GM20000 (cell line): ENCODE data around the gene AMH.

ENCODE experiments used
- DNase-seq: peaks from one replicate; pipeline ENCODE4 v3.0.0; 2012; ENCODE audit warnings: low spot score
- TF ChIP-seq, protein P1 (sequence below): IDR thresholded peaks from 2 replicates; pipeline ENCODE4 v1.5.1; 2012; ENCODE audit warnings: mild to moderate bottlenecking, control low read depth; ENCODE audit errors: extremely low read depth, missing control alignments

AMH gene

DNA sequence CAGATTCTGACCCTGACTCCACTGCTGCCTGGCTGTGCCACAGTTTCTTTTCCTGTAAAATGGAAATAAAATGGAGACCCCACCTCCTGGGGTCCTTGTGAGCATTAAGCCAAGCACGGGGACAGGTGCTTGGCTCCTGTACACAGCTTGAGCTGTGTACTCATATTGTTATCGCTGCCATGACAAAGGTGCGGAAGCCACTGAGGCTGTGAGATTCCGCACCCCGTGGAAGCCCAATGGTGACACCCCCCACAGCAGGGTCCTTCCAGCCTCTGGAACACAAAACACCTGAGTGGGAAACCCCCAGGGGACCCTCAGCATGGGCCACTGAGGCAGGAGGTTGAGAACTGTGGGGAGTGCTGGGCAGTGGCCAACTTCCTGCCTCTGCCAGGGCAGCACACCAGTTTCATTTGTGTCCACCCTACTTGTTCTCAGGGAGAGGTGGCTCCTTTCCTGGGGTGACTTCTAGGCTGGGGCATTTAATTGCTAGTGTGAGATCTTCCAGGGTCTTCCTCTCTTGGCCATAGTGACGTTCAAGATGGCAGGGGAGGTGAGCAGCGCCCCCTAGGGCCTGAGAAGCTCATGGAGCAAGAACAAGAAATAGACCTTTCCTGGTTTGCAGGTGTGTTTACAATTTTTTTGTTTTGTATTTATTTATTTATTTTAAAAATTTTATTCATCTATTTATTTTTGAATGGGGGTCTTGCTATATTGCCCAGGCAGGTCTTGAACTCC, 12.5 kb downstream of the AMH start:
- TF ChIP-seq, protein P1, sequence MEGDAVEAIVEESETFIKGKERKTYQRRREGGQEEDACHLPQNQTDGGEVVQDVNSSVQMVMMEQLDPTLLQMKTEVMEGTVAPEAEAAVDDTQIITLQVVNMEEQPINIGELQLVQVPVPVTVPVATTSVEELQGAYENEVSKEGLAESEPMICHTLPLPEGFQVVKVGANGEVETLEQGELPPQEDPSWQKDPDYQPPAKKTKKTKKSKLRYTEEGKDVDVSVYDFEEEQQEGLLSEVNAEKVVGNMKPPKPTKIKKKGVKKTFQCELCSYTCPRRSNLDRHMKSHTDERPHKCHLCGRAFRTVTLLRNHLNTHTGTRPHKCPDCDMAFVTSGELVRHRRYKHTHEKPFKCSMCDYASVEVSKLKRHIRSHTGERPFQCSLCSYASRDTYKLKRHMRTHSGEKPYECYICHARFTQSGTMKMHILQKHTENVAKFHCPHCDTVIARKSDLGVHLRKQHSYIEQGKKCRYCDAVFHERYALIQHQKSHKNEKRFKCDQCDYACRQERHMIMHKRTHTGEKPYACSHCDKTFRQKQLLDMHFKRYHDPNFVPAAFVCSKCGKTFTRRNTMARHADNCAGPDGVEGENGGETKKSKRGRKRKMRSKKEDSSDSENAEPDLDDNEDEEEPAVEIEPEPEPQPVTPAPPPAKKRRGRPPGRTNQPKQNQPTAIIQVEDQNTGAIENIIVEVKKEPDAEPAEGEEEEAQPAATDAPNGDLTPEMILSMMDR, result peak; percentile 46
- no peak for DNase-seq

- DNase-seq, result peak; percentile 74
- TF ChIP-seq, protein P1, result no peak
Measured at GRCh38 chr19:2266183-2266993, 17.3 kb downstream of the AMH start.

DNA sequence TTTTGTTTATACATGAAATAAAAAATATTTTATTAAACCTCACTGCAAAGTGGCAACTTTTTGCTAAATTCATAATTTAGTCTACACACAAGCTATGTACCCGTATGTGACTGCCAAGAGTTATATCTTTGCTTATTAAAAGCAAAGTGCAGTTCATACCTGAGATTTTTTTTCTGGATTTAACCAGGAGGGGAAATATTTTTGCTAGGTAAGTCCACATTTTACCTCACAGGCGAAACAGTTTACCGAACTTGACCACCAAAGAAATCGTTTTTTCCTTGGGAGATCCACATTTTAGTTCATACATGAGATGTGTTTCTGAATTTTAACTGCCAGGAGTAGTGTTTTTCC, 19.3 kb downstream of the AMH start:
- DNase-seq, result no peak
- TF ChIP-seq, protein P1, result no peak

DNA sequence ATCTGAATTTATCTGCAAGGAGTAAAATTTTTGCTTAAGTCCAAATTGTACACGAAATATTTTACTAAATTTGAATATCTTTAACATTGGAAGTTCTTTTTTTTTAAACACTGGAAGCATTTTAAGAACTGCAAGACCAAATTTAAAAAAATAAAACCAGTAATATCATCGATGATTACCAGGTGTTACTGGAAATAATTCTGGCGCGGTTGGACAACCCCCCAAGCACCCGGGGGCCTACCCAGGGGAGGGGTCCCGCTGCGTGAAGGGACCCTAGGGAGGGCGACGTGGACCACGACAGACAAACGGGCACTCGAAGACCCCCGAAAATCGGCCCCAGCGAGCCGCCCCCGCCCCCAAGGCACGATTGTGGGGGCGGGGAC, 19.7 kb downstream of the AMH start:
- TF ChIP-seq, protein P1, result no peak
- no peak for DNase-seq

- TF ChIP-seq, protein P1, result no peak
- DNase-seq, result peak; percentile 100
Measured at GRCh38 chr19:2269244-2270156, 20.4 kb downstream of the AMH start.

DNA sequence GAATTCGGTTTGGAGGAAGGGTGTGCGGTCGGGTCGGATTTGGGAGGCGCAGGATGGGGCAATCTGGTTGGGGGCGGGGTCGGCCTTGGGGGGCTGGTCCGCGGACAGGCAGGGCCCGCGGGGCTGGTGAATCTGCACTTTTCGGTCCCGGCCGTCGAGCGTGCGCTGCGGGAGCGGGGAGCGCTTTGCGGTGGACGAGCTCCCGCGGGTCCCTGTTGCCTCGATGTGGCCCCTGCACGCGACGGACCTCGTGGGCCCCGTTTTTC, 21.0 kb downstream of the AMH start:
- DNase-seq, result no peak
- TF ChIP-seq, protein P1, result no peak
